GM06990 (cell line): ENCODE measurements around the gene GBX2.

Source experiments
- DNase-seq: peaks from one replicate; pipeline ENCODE4 v3.0.0-alpha.2; 2011; ENCODE audit not compliant: insufficient read length; ENCODE audit errors: extremely low read depth
- H3K27me3 ChIP-seq: replicated peaks from 2 replicates; pipeline ENCODE4 v1.6.0; 2011; ENCODE audit warnings: low read length; ENCODE audit not compliant: control insufficient read depth, insufficient read depth
- H3K36me3 ChIP-seq: 2 replicates; pipeline ENCODE4 v1.5.1; 2011; ENCODE audit warnings: low read length; ENCODE audit not compliant: control insufficient read depth, insufficient read depth
- H3K4me3 ChIP-seq: replicated peaks from 2 replicates; pipeline ENCODE4 v1.5.1; 2011; ENCODE audit warnings: low read depth, mild to moderate bottlenecking, control low read depth, low read length
- TF ChIP-seq, protein P1 (sequence below): IDR thresholded peaks from 2 replicates; pipeline ENCODE4 v1.5.1; 2011; ENCODE audit warnings: low read length, control low read depth, mild to moderate bottlenecking, inconsistent platforms; ENCODE audit not compliant: insufficient read depth, poor library complexity, severe bottlenecking

GBX2 gene

GRCh38 chr2:236180831-236181453 lies 12.8 kb upstream of the GBX2 start:
- no peaks in the 10 kb centered on the region; the same call in 1 of the 2 replicates for H3K27me3 ChIP-seq
- no peak for DNase-seq
- no peak overlapping the region for H3K4me3 ChIP-seq
- no peaks in the 10 kb centered on the region for H3K36me3 ChIP-seq
- TF ChIP-seq, protein P1, sequence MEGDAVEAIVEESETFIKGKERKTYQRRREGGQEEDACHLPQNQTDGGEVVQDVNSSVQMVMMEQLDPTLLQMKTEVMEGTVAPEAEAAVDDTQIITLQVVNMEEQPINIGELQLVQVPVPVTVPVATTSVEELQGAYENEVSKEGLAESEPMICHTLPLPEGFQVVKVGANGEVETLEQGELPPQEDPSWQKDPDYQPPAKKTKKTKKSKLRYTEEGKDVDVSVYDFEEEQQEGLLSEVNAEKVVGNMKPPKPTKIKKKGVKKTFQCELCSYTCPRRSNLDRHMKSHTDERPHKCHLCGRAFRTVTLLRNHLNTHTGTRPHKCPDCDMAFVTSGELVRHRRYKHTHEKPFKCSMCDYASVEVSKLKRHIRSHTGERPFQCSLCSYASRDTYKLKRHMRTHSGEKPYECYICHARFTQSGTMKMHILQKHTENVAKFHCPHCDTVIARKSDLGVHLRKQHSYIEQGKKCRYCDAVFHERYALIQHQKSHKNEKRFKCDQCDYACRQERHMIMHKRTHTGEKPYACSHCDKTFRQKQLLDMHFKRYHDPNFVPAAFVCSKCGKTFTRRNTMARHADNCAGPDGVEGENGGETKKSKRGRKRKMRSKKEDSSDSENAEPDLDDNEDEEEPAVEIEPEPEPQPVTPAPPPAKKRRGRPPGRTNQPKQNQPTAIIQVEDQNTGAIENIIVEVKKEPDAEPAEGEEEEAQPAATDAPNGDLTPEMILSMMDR = peak; percentile 64

DNA sequence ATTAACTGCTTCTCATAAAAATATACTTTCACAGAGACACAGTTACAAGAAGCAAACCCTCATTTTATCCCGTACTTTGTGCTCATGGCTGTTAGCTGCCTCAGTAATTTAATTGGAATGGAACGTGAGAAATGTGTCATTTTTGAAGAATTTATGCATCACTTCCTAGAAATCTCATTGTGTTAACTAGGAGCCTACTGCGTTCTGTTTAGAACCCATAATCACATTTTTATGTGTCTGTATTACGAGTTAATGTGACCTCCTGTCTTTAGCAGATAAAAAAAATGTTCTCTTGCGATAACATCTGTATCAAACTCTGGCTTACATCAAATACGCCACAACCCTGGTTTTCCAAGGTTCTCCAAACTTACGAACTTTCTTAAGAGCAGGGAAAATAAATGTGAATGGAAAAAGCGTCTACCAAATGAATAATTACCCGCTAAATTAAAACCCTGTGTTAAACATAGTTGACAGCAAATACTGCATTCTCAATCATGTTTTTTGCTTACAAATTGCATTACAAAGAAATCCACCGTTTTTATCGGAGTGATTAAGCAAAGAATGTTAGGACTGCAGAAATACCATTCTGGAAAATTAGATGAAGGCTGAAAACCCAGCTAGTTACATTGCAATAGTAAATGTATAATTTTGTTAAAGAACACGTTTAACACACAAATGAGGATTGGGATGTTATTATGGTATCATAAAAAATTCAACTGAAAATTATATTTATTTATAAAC lies 12.1 kb upstream of the GBX2 start:
- H3K4me3 ChIP-seq = no peak overlapping the region
- H3K36me3 ChIP-seq = no peaks in the 10 kb centered on the region
- H3K27me3 ChIP-seq = no peaks in the 10 kb centered on the region; the same call in none of the 2 replicates
- TF ChIP-seq, protein P1 = no peak
- DNase-seq = no peak

DNA sequence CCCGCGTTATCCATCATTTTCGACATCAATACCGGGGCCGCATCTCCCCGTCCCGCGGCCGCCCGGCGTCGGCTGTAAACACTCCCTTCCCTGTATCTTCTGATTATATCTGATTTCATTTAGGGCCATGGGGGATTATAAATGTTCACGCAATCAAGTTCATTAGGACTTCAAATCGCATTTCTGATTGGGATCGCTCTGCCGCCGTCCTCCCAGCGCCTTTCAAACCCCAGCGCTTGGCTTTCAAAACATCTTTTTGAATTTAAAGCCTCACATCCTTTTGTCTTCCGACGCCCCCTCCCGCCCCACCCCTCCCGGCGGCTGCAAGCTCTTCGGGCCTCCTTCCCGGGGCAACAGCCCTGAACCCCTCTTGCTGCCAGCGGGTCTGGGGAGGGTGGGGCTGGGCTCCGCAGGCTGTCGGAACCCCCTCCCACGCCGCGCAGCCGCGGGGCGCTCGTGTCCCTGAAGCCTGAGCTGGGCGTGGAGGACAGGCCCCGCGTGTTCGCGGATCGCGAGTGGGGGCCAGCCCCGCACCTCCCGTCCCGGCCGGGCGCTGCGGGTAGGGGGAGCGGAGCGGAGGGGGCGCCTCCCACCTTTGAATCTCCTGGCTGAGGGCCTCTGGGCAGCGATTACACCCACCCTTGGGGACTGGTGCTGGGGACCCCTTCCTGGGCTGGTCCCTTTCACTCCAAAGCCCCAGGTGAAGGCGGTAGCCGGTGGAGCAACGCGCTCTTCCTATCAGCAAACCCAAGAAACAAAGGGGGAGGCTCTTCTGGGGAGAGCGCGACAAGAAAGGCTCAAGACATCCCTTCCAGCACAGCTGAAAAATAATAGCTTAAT lies 11.3 kb upstream of the GBX2 start:
- Histone ChIP-seq H3K27me3 (no peaks in the 10 kb centered on the region; the same call in none of the 2 replicates), H3K36me3 (no peaks in the 10 kb centered on the region), H3K4me3 (no peak overlapping the region)
- no peak for DNase-seq
- TF ChIP-seq, protein P1 = no peak

DNA sequence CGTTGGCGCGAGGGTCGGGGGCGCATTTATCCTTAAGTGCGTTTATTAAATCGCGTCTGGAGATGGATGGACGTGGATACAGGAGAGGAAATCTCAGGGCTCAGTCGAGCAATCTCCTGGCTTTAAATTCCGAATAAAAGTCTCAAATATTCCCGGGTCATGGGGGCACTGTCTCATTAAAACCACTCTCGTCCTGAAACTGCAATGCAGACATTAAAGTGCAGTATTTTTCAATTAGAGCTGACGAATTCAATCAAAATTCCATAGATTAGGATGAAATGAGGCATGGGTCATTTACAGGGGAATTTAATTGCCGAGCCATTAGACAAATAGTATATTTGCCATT lies 10.7 kb upstream of the GBX2 start:
- Histone ChIP-seq H3K27me3 (no peaks in the 10 kb centered on the region; the same call in none of the 2 replicates), H3K4me3 (no peak overlapping the region), H3K36me3 (no peaks in the 10 kb centered on the region)
- no peak for DNase-seq
- TF ChIP-seq, protein P1 = no peak

DNA sequence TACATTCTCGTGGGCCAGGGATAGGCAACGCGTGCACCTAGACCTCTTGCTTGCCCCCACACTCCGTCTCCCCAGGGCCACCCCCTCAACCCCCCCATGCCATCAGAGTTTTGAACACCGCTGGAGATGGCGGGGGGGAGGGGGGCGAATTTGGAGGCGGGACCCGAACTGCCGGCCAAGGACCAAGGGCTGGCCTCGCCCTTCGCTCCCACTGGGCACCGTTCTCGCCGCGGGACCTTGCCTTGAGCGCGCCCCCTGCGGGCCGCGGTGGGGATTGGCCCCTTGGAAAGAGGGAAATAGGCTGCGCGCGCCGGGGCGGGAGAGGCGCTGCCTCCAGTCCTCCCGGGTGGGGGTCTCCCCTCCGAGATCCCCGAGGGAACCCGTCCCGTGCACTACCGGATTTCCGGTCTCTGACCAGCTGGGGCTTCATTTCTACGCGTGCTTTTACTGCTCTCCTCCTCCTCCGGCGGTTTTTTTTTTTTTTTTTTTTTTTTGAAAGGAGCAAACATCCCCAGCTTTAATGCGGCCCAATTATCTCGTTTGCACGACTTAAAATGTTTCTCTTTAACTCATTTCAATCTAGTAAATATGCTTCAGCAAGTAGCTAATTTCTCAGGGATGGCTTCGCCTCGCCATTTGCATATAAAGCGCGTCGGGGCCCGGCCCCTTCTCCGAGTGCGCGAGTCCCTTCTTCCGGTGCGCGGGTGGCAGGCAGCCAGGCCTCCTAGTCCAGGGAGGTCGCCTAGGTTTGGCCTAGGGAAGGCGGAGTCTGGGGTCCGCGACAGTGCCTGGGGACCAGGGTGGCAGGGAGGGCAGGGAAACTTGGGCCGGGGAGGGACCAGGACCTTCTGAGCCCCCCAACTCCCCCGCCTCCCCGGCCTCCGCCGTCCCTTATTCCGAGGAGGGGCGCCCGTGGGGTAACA lies 10.0 kb upstream of the GBX2 start:
- no peaks in the 10 kb centered on the region; the same call in none of the 2 replicates for H3K27me3 ChIP-seq
- peak; percentile 47 for DNase-seq
- TF ChIP-seq, protein P1 = peak; percentile 73
- no peaks in the 10 kb centered on the region for H3K36me3 ChIP-seq
- no peak overlapping the region for H3K4me3 ChIP-seq
